OCI-LY1 (cell line): ENCODE results near the gene CMTM4.

Experiments
- H2AFZ ChIP-seq: fragments of 200-600 bp; sonication (generic), shearing (Covaris generic); 2 replicates; pipeline ENCODE4 v1.6.0; 2014; ENCODE audit warnings: antibody characterized with exemption, mild to moderate bottlenecking, low read length
- H3F3A ChIP-seq: fragments of 200-600 bp; sonication (generic), shearing (Covaris generic); 2 replicates; pipeline ENCODE4 v1.6.0; 2014; ENCODE audit warnings: mild to moderate bottlenecking, antibody characterized with exemption, low read length, moderate library complexity; ENCODE audit not compliant: insufficient read depth
- H3K27ac ChIP-seq: fragments of 200-600 bp; sonication (generic); 2 replicates; pipeline ENCODE4 v1.5.1; 2014; ENCODE audit warnings: low read length, mixed run types, mild to moderate bottlenecking, low read depth; ENCODE audit not compliant: poor library complexity, severe bottlenecking
- H3K27me3 ChIP-seq: fragments of 200-600 bp; sonication (generic); 2 replicates; pipeline ENCODE4 v1.6.0; 2014; ENCODE audit warnings: antibody characterized with exemption, mild to moderate bottlenecking, low read length, moderate library complexity; ENCODE audit not compliant: insufficient read depth
- H3K36me3 ChIP-seq: fragments of 200-600 bp; sonication (generic); 2 replicates; pipeline ENCODE4 v1.6.1; 2014; ENCODE audit warnings: mild to moderate bottlenecking, antibody characterized with exemption, low read length, moderate library complexity, mixed read lengths; ENCODE audit not compliant: insufficient read depth
- H3K4me1 ChIP-seq: fragments of 200-600 bp; sonication (generic); 2 replicates; pipeline ENCODE4 v1.5.1; 2014; ENCODE audit warnings: mild to moderate bottlenecking, low read length, moderate library complexity; ENCODE audit not compliant: insufficient read depth, severe bottlenecking
- H3K4me2 ChIP-seq: fragments of 200-600 bp; sonication (generic), shearing (Covaris generic); 2 replicates; pipeline ENCODE4 v1.6.1; 2014; ENCODE audit warnings: low read length
- H3K4me3 ChIP-seq: fragments of 200-600 bp; sonication (generic); 2 replicates; pipeline ENCODE4 v1.5.1; 2014; ENCODE audit warnings: low read length, low read depth, mild to moderate bottlenecking, mixed read lengths; ENCODE audit not compliant: poor library complexity, severe bottlenecking
- H3K79me2 ChIP-seq: fragments of 200-600 bp; shearing (Covaris generic); 2 replicates; pipeline ENCODE4 v1.6.1; 2016; ENCODE audit warnings: mixed run types, low read length, mixed read lengths; ENCODE audit not compliant: insufficient read depth
- H3K9ac ChIP-seq: fragments of 200-600 bp; sonication (generic), shearing (Covaris generic); 2 replicates; pipeline ENCODE4 v1.6.1; 2014; ENCODE audit warnings: mild to moderate bottlenecking, low read length, mixed read lengths
- H3K9me2 ChIP-seq: fragments of 200-600 bp; sonication (generic), shearing (Covaris generic); 2 replicates; pipeline ENCODE4 v1.6.1; 2014; ENCODE audit warnings: low read depth, mild to moderate bottlenecking, low read length, mixed read lengths
- H3K9me3 ChIP-seq: fragments of 200-600 bp; shearing (Covaris generic); 2 replicates; pipeline ENCODE4 v1.6.1; 2014; ENCODE audit warnings: low read length, mixed read lengths
- H4K20me1 ChIP-seq: fragments of 200-600 bp; sonication (generic), shearing (Covaris generic); 2 replicates; pipeline ENCODE4 v1.6.0; 2016; ENCODE audit warnings: mild to moderate bottlenecking, low read length; ENCODE audit not compliant: insufficient read depth
- CTCF ChIP-seq: fragments of 200-600 bp; sonication (generic), shearing (Covaris generic); IDR thresholded peaks from 2 replicates; pipeline ENCODE4 v1.5.1; 2017; ENCODE audit warnings: mild to moderate bottlenecking, antibody characterized with exemption, low read length, moderate library complexity, mixed read lengths
- EZH2 ChIP-seq: fragments of 200-600 bp; sonication (generic), shearing (Covaris generic); IDR thresholded peaks from 2 replicates; pipeline ENCODE4 v1.8.0; 2017; ENCODE audit warnings: borderline replicate concordance, mixed run types, mild to moderate bottlenecking, antibody characterized with exemption, low read length, moderate library complexity, mixed read lengths

CMTM4 gene

GRCh38 chr16:66711581-66711980 is 15.0 kb upstream of the CMTM4 start:
- Histone ChIP-seq H3F3A (no peaks in the 10 kb centered on the region), H2AFZ (no peak overlapping the region), H3K27ac (no peak overlapping the region), H3K36me3 (no peaks in the 10 kb centered on the region), H3K4me2 (no peak overlapping the region), H3K9me3 (no peaks in the 10 kb centered on the region), H3K4me3 (no peak overlapping the region), H3K9ac (no peak overlapping the region), H4K20me1 (no peaks in the 10 kb centered on the region), H3K79me2 (no peaks in the 10 kb centered on the region), H3K4me1 (no peaks in the 10 kb centered on the region), H3K9me2 (no peaks in the 10 kb centered on the region), H3K27me3 (no peaks in the 10 kb centered on the region; the same call in 1 of the 2 replicates)
- TF ChIP-seq CTCF (no peak), EZH2 (no peak)

GRCh38 chr16:66706506-66706880 is 9.9 kb upstream of the CMTM4 start:
- Histone ChIP-seq H3K4me3 (no peak overlapping the region), H3K9ac (no peak overlapping the region), H2AFZ (no peak overlapping the region), H3K4me1 (no peaks in the 10 kb centered on the region), H3K4me2 (no peak overlapping the region), H3K9me2 (no peaks in the 10 kb centered on the region), H3K36me3 (no peaks in the 10 kb centered on the region), H3K79me2 (no peaks in the 10 kb centered on the region), H3K27me3 (no peaks in the 10 kb centered on the region; the same call in 1 of the 2 replicates), H3K27ac (no peak overlapping the region), H3K9me3 (no peaks in the 10 kb centered on the region), H4K20me1 (no peaks in the 10 kb centered on the region), H3F3A (no peaks in the 10 kb centered on the region)
- TF ChIP-seq EZH2 (no peak), CTCF (no peak)

GRCh38 chr16:66705790-66706505 is 9.4 kb upstream of the CMTM4 start:
- Histone ChIP-seq H3K4me2 (no peak overlapping the region), H3K9me3 (no peaks in the 10 kb centered on the region), H3K27me3 (peaks cover 4% of the 10 kb centered on the region), H3K36me3 (no peaks in the 10 kb centered on the region), H3K4me1 (no peaks in the 10 kb centered on the region), H3K4me3 (no peak overlapping the region), H3K79me2 (no peaks in the 10 kb centered on the region), H3K9me2 (no peaks in the 10 kb centered on the region), H2AFZ (no peak overlapping the region), H3K9ac (no peak overlapping the region), H3K27ac (no peak overlapping the region), H3F3A (no peaks in the 10 kb centered on the region), H4K20me1 (no peaks in the 10 kb centered on the region)
- TF ChIP-seq CTCF (no peak), EZH2 (no peak)
